Midbrain (tissue), 1 donor: ENCODE results near the gene HID1.

Source experiments
- DNase-seq: peaks from one replicate; lab custom pipeline; 2025; lab: John Stamatoyannopoulos, UW

The HID1 gene

GRCh38 chr17:75001915-75002843 lies 29.6 kb upstream of the HID1 start:
- DNase-seq = no peak

GRCh38 chr17:74999523-74999922 lies 27.0 kb upstream of the HID1 start:
- DNase-seq = no peak

GRCh38 chr17:74998783-74999182 lies 26.2 kb upstream of the HID1 start:
- no peak for DNase-seq

GRCh38 chr17:74995847-74996246 lies 23.3 kb upstream of the HID1 start:
- DNase-seq = no peak

DNA sequence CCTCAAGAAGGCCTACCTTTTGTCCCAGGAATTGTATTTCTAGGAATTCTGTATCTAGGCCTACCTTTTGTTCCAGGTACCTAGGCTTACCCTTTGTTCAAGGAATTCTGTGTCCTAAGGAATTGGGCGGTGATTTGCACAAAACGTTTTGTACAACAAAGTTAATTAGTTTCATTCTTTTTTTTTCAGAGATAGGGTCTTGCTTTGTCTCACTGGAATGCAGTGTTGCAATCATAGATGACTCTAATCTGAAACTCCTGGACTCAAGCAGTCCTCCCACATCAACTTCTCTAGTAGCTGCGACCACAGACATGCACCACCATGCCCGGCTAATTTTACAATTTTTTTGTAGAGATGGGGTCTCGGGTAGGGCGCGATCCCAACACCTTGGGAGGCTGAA lies 21.9 kb upstream of the HID1 start:
- DNase-seq = no peak

DNA sequence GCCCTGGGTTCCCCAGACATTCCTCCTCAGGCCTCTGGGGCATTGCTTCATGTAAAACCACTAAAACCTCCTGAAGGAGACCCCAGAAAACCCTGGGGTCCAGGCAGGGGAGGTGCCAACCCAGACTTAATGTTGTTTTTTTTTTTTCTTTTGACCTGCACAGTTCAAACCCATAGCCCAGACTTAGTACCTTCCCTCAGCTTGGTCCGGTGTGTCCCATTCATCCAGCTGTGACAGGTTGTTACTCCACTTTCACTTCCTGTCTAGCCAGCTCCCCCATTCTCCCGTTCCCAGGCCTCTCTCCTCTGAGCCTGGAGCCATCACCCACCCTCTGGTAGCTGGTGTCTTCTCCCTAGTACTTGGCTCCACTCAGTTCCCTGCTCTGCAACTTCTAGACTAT lies 19.7 kb upstream of the HID1 start:
- DNase-seq = no peak

GRCh38 chr17:74990581-74991105 lies 18.1 kb upstream of the HID1 start:
- no peak for DNase-seq

GRCh38 chr17:74987909-74988711 lies 15.6 kb upstream of the HID1 start:
- peak; percentile 73 for DNase-seq

GRCh38 chr17:74987418-74987908 lies 14.9 kb upstream of the HID1 start, which contains the start of gene CDR2L:
TSS of gene CDR2L (plus strand) at chr17:74987632. CDS start at chr17:74988044, 412 bp downstream.
- peak; percentile 96 for DNase-seq

- DNase-seq = no peak
Measured at GRCh38 chr17:74986206-74986576, 13.6 kb upstream of the HID1 start.

- DNase-seq = peak; percentile 43
Measured at GRCh38 chr17:74982663-74983313, 10.2 kb upstream of the HID1 start.

GRCh38 chr17:74981979-74982662 lies 9.6 kb upstream of the HID1 start:
- DNase-seq = peak; percentile 88

DNA sequence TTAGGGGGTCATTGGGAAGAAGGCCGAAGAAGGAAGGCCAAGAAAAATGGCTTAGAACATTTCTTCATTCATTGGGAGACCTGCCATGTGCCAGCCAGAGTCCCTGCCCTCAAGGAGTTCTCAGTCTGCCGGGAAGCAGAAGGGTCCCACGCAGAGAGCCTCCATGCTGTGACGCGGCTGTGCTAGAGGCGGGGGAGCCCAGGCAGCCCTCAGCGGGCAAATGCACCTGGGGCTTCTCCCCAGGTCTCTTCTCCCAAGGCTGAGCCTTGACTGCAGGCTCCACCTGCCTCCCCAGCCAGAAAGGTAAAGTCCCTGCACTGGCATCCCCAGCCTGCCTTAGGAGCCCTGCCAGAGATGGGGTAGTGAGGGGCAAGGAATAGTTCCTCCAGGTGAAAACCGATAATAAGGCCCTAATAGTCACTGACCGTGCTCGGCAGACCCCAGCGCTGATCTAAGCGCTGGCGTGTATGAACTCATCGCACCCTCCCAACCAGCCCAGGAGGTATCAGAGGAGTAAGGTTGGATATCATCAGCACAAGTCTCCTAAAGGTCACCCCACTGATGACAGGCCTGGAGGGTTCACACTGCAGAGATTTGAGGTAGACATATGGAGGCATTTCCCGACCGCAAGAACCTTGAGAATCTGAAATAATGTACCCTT lies 8.9 kb upstream of the HID1 start:
- no peak for DNase-seq

- DNase-seq = no peak
Measured at GRCh38 chr17:74979408-74980146, 7.0 kb upstream of the HID1 start.

DNA sequence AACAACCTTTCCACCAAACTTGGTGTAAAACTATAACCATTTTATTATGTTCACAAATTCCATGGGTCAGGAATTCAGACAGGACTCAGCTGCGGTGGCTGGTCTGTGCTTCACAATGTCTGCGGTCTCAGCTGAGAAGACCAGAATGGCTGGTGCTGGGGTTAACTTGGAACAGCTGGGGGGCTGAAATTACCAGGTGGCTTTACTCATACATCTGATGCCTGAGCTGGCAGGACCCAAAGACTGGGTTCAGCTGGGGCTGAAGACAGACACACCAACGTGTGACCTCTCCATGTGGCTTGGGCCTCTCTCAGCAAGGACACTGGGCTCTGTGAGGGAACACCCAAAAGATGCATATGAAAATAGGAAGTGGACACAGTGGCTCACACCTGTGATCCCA lies 5.7 kb upstream of the HID1 start:
- no peak for DNase-seq

- no peak for DNase-seq
Measured at GRCh38 chr17:74977802-74978201, 5.2 kb upstream of the HID1 start.

- no peak for DNase-seq
Measured at GRCh38 chr17:74975943-74976342, 3.4 kb upstream of the HID1 start.

DNA sequence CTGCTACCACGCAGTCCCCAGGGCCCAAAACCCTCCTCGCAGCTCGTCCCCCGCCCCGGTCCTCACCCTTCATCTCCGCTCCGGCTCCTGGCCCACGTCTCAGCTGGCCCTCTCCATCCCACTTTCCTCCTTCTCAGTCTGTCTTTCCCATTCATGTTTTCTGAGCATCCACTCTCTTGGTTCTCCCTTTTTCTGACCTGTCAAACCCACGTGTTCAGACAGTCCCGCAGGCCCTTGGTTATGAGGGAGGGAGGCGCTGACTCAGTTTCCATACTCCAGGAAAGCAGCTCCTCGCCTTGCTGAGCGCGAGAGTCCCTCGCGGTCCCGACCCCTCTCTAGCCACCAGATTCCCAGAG lies 392 bp upstream of the HID1 start:
- no peak for DNase-seq

DNA sequence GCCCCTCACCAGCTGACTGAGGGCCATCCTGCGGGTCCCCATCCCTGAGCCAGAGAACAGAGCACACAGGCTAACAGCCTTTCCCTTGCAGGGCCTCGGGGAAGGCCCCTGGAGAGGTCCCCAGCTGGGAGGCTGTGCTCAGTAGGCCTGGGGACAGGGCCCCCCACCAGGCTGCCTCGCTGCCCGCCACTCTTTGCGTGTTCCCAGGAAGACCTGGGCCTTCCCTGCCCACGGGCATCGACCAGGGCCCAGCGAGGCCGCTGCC lies 785 bp downstream of the HID1 start:
- no peak for DNase-seq

- no peak for DNase-seq
Measured at GRCh38 chr17:74971069-74971841, 1.3 kb downstream of the HID1 start.
